AG04449 (cell line): ENCODE measurements around the gene FAM118A.
"Not testable (repeated sequence)": the region's sequence is repeated elsewhere in the genome, so short reads cannot be mapped to it uniquely, and the experiment has no call there.

Source experiments
- CTCF ChIA-PET: fragments of 350-600 bp; formaldehyde crosslinking; extraction: SDS; loops from one replicate; lab custom pipeline; 2021; ENCODE audit warnings: antibody characterized with exemption; lab: Yijun Ruan, JAX
- POLR2A ChIA-PET: fragments of 400-600, 350-600 bp; formaldehyde crosslinking; extraction: SDS; loops from one replicate; lab custom pipeline; 2020; ENCODE audit warnings: antibody characterized with exemption, inconsistent platforms; lab: Yijun Ruan, JAX
- DNase-seq: peaks from one replicate; pipeline ENCODE4 v3.0.0-alpha.2; 2010; ENCODE audit warnings: low read depth, low spot score
- H3K4me3 ChIP-seq: 2 replicates; pipeline ENCODE4 v1.5.1; 2011; ENCODE audit warnings: low read depth, mild to moderate bottlenecking, control low read depth, low read length
- CTCF ChIP-seq: IDR thresholded peaks from one replicate; pipeline ENCODE4 v1.5.1; 2011; ENCODE audit warnings: mild to moderate bottlenecking, moderate library complexity, low read length, control low read depth, inconsistent platforms; ENCODE audit not compliant: insufficient read depth; ENCODE audit errors: missing control alignments

The FAM118A gene

GRCh38 chr22:45291061-45291930, 18.4 kb upstream of the FAM118A start:
- CTCF ChIA-PET: no interaction called here
- no peak for DNase-seq
- no peak for TF ChIP-seq CTCF
- POLR2A ChIA-PET: no interaction called here
- no peak overlapping the region for H3K4me3 ChIP-seq

- CTCF ChIA-PET: no interaction called here
- no peak for DNase-seq
- no peak for TF ChIP-seq CTCF
- POLR2A ChIA-PET: no interaction called here
- no peak overlapping the region for H3K4me3 ChIP-seq
Observed at GRCh38 chr22:45291931-45292290, 17.8 kb upstream of the FAM118A start.

GRCh38 chr22:45292731-45293442, 16.8 kb upstream of the FAM118A start:
- CTCF ChIA-PET: no interaction called here
- no peak for DNase-seq

DNA sequence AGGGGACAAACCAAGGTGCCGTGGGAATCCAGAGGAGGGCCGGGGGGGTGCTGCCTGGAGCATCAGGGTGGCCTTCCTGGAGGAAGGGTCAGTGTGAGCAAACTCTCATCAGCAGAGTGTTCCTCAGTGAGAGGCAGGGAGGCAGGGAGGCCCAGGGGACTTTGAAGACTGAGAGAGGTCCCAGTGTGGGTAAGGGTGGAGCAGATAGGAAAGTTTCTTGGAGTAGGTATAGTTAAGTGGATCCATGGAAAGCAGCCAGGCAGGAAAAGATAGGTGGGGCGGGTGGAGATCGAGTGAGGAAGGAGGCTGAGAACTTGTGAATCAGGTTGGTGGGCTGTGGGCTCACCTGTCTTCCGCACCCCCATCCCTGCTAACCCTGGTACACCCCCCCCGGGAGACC, 15.7 kb upstream of the FAM118A start:
- H3K4me3 ChIP-seq: no peak overlapping the region
- ChIA-PET POLR2A (no interaction called here), CTCF (no interaction called here)
- no peak for TF ChIP-seq CTCF
- no peak for DNase-seq

More at GRCh38 chr22:45292731-45293442, 16.8 kb upstream of the FAM118A start:
- no peak overlapping the region for H3K4me3 ChIP-seq
- no peak for TF ChIP-seq CTCF
- POLR2A ChIA-PET: no interaction called here

GRCh38 chr22:45295004-45295403, 14.7 kb upstream of the FAM118A start:
- POLR2A ChIA-PET, H3K4me3 ChIP-seq, DNase-seq: not testable (repeated sequence)
- CTCF ChIA-PET: interaction anchor here (1.3 kb wide), 1 partner anchor 8 kb away, joined by 5 read pairs; no protein-coding TSS in a partner anchor

DNA sequence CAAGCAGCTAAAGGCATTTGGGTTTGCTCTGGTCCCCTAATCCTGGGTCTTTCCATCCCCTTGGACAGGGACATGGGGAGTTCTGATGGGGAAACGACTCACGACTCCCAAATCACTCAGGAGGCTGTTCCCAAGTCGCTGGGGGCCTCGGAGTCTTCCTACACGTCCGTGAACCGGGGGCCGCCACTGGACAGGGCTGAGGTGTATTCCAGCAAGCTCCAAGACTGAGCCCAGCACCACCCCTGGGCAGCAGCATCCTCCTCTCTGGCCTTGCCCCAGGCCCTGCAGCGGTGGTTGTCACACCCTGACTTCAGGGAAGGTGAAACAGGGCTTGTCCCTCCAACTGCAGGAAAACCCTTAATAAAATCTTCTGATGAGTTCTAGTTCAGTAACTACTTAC, 14.2 kb upstream of the FAM118A start:
- no peak for DNase-seq
- no peak for TF ChIP-seq CTCF
- no peak overlapping the region for H3K4me3 ChIP-seq
- POLR2A ChIA-PET: no interaction called here
- CTCF ChIA-PET: interaction anchor here (1.3 kb wide), 1 partner anchor 9 kb away, joined by 5 read pairs; no protein-coding TSS in a partner anchor
